Measurements from ENCODE around the gene TFE3. TPM values are rescaled to one million over a fixed set of nuclear protein-coding genes. Genes with fewer than 3 reads are reported as not detected.

The TFE3 gene
- total and polyA plus RNA-seq, 2 donors (not counting 3 experiments of a cell fraction or from before 2014, with no cell fraction given) = 22.3 to 37.1 TPM

GRCh38 chrX:49070988-49071387 is 27.8 kb upstream of the TFE3 start:
- Histone ChIP-seq H3K4me2 (ENCODE audit: insufficient read depth, low read length) (no peak overlapping the region), H3K27me3 (ENCODE audit: control insufficient read depth in 2 of 2, insufficient read depth in 2 of 2, low read length in 2 of 2) (no peaks in the 10 kb centered on the region), H3K9me3 (replicated peaks; ENCODE audit: control insufficient read depth, insufficient read depth, low read length) (no peaks in the 10 kb centered on the region), H4K20me1 (replicated peaks; ENCODE audit: control insufficient read depth, extremely low read depth, insufficient read depth, low read length) (no peaks in the 10 kb centered on the region), H3K79me2 (ENCODE audit: control insufficient read depth, insufficient read depth, low read length) (peaks cover 11% of the 10 kb centered on the region), H3K4me3 (replicated peaks in 1 of 3; ENCODE audit: insufficient read depth in 1 of 3, low read depth in 1 of 3, low read length in 3 of 3) (no peak overlapping the region), H3K27ac (ENCODE audit: insufficient read depth, low read depth, low read length) (no peak overlapping the region), H3K4me1 (ENCODE audit: control insufficient read depth, extremely low read depth, insufficient read depth, low read length) (peaks cover 9% of the 10 kb centered on the region), H3K36me3 (ENCODE audit: control insufficient read depth in 2 of 2, extremely low read depth in 1 of 2, insufficient read depth in 2 of 2, low read length in 2 of 2) (no peaks in the 10 kb centered on the region), H3K9ac (replicated peaks; ENCODE audit: extremely low read depth, insufficient read depth, low read length) (no peak overlapping the region), H3K9me1 (replicated peaks; ENCODE audit: control insufficient read depth, extremely low read depth, insufficient read depth, low read length) (no peaks in the 10 kb centered on the region), H2AFZ (ENCODE audit: low read depth, low read length) (no peak overlapping the region)
- ChIA-PET CTCF (no interaction called here), POLR2A (no interaction called here)
- no peak for DNase-seq (ENCODE audit: low read depth, low spot score)
- peak; percentile 33 for FAIRE-seq
- TF ChIP-seq CTCF (IDR thresholded peaks at IDR 0.05; ENCODE audit: extremely low read depth in 1 of 2, insufficient read depth in 1 of 2, low read depth in 1 of 2, low read length in 2 of 2) (no peak), FOS (IDR thresholded peaks at IDR 0.05; ENCODE audit: borderline replicate concordance, insufficient read depth, low read length) (no peak), GATA2 (IDR thresholded peaks at IDR 0.05; ENCODE audit: insufficient read depth, insufficient read length, low read depth, low read length) (no peak), MYC (IDR thresholded peaks at IDR 0.05; ENCODE audit: low read depth, low read length) (no peak), POLR2A (IDR thresholded peaks at IDR 0.05; ENCODE audit: low read depth, low read length) (no peak), JUN (IDR thresholded peaks at IDR 0.05; ENCODE audit: borderline replicate concordance, insufficient read depth, insufficient read length, low read depth) (no peak), POLR2AphosphoS5 (IDR thresholded peaks at IDR 0.05; ENCODE audit: insufficient read depth, low read depth, low read length) (no peak), EZH2 (IDR thresholded peaks at IDR 0.05; ENCODE audit: borderline replicate concordance, low read depth, low read length, severe bottlenecking) (no peak), MAX (IDR thresholded peaks at IDR 0.05; ENCODE audit: insufficient read depth, insufficient read length) (no peak)
- dilution Hi-C loops (cut with MboI; ENCODE audit: extremely low pct_ligation_motif_present, low sequenced_read_pairs) = no loop called here
- no TSS peak for BruUV-seq (replicated peaks)
- intact Hi-C loops (cut with micrococcal nuclease) = loop anchor here (10.0 kb wide), 1 partner anchor 684 kb away; no protein-coding TSS in a partner anchor
